DND-41 (cell line): ENCODE results near the gene CYP27B1.

Source experiments
- CTCF ChIP-seq: IDR thresholded peaks from 2 replicates; pipeline ENCODE4 v1.5.1; 2012; ENCODE audit warnings: borderline replicate concordance, low read length, moderate library complexity, mild to moderate bottlenecking; ENCODE audit not compliant: poor library complexity, severe bottlenecking; ENCODE audit errors: extremely low read depth
- EZH2 ChIP-seq: IDR thresholded peaks from 3 replicates; pipeline ENCODE4 v1.6.1; 2012; ENCODE audit warnings: borderline replicate concordance, low read depth, mild to moderate bottlenecking, moderate library complexity, low read length, inconsistent platforms; ENCODE audit not compliant: severe bottlenecking

- no peak for TF ChIP-seq CTCF
- no peak for TF ChIP-seq EZH2
Observed at GRCh38 chr12:57793920-57794319, 27.0 kb upstream of the CYP27B1 start.
